ENCODE measurements around the gene CNN3.

- TF ChIP-seq CTCF (IDR thresholded peaks at IDR 0.05), result no peak
- TF ChIP-seq POLR2A (IDR thresholded peaks at IDR 0.05), result no peak
These were observed 39.8 kb downstream of the CNN3 start for GRCh38 chr1:94887106-94887505.

Data from body of pancreas (tissue), 4 donors.